K562 (cell line): Measurements from ENCODE around the gene PALS1. TPM values are rescaled to one million over a fixed set of nuclear protein-coding genes. Genes with fewer than 3 reads are reported as not detected.

Experiments used
- ATAC-seq: fragments of 200-7000 bp; cut with Tn5 transposase; 3 replicates; pipeline ENCODE4 v1.9.1; 2020; ENCODE audit warnings: moderate library complexity
- BruUV-seq: library from RNA; stranded (reverse); fragments of 400-500 nt; replicated peaks from 2 replicates; lab custom pipeline; 2021; lab: Mats Ljungman, UMichigan
- CTCF ChIA-PET: fragments of 300-600 bp; formaldehyde crosslinking; extraction: SDS; loops from one replicate; lab custom pipeline; 2021; ENCODE audit warnings: low intra/inter-chr PET ratio; lab: Yijun Ruan, JAX
- POLR2A ChIA-PET: fragments of 300-600, 350-650 bp; sonication (Branson Sonifier 250); formaldehyde crosslinking; extraction: SDS; loops from one replicate; lab custom pipeline; 2021; ENCODE audit warnings: antibody characterized with exemption, inconsistent platforms; lab: Yijun Ruan, JAX
- DNase-seq, 4 experiments: peaks; one replicate each; pipeline versions ENCODE4 v3.0.0 to v3.0.0-alpha.2; 2011 to 2018; ENCODE audit warnings: low spot score in 3 of 4, mixed read lengths in 3 of 4; ENCODE audit errors: extremely low read depth in 1 of 4
- FAIRE-seq: peaks from 2 replicates; lab custom pipeline; 2011; peaks lifted over from hg19 to GRCh38; lab: Jason Lieb, UNC
- H2AFZ ChIP-seq: 2 replicates; pipeline ENCODE4 v1.6.0; 2011; ENCODE audit warnings: low read depth, low read length, control low read depth, inconsistent platforms
- H3K27ac ChIP-seq: fragments of 200-600 bp; 3 replicates; pipeline ENCODE4 v1.8.0; 2011; ENCODE audit warnings: low read depth, mild to moderate bottlenecking, control low read depth, inconsistent platforms, low read length, moderate library complexity, mixed read lengths; ENCODE audit errors: extremely low read depth
- H3K27me3 ChIP-seq, 2 experiments: fragments of 300-600 bp in 1 of 2; 2 replicates in 1 of 2; 3 replicates in 1 of 2; pipeline versions ENCODE4 v1.6.0 to v1.8.0; 2011; ENCODE audit warnings: inconsistent platforms in 2 of 2, low read length in 2 of 2, mild to moderate bottlenecking in 1 of 2, mixed read lengths in 1 of 2, moderate library complexity in 1 of 2; ENCODE audit not compliant: control insufficient read depth in 2 of 2, insufficient read depth in 2 of 2
- H3K36me3 ChIP-seq: fragments of 300-600 bp; 3 replicates; pipeline ENCODE4 v1.8.0; 2011; ENCODE audit warnings: mild to moderate bottlenecking, low read length, inconsistent platforms; ENCODE audit not compliant: control insufficient read depth, insufficient read depth
- H3K4me1 ChIP-seq, 2 experiments: fragments of 200-600 bp in 1 of 2; replicated peaks in 1 of 2; 2 replicates in 1 of 2; 3 replicates in 1 of 2; pipeline versions ENCODE4 v1.5.1 to v1.8.0; 2011; ENCODE audit warnings: inconsistent platforms in 2 of 2, low read length in 2 of 2, mild to moderate bottlenecking in 1 of 2, mixed read lengths in 1 of 2, moderate library complexity in 1 of 2; ENCODE audit not compliant: control insufficient read depth in 2 of 2, insufficient read depth in 2 of 2
- H3K4me2 ChIP-seq: 2 replicates; pipeline ENCODE4 v1.6.1; 2011; ENCODE audit warnings: low read length, control low read depth, inconsistent platforms, mixed read lengths; ENCODE audit not compliant: insufficient read depth
- H3K4me3 ChIP-seq: fragments of 200-600 bp; sonication (generic), shearing (Covaris generic); 2 replicates; pipeline ENCODE4 v1.5.1; 2016; ENCODE audit warnings: control low read depth, inconsistent platforms
- H3K79me2 ChIP-seq: fragments of 200-600 bp; 3 replicates; pipeline ENCODE4 v1.8.0; 2011; ENCODE audit warnings: low read length, inconsistent platforms; ENCODE audit not compliant: control insufficient read depth, insufficient read depth
- H3K9ac ChIP-seq, 2 experiments: 2 replicates each; pipeline versions ENCODE4 v1.6.0 to v1.6.1; 2011; ENCODE audit warnings: low read depth in 2 of 2, low read length in 2 of 2, control low read depth in 1 of 2, inconsistent platforms in 1 of 2, mild to moderate bottlenecking in 1 of 2, mixed read lengths in 1 of 2; ENCODE audit not compliant: insufficient read depth in 1 of 2
- H3K9me1 ChIP-seq: one replicate; pipeline ENCODE4 v1.6.0; 2011; ENCODE audit warnings: inconsistent platforms, mild to moderate bottlenecking, low read length, moderate library complexity; ENCODE audit not compliant: control insufficient read depth, insufficient read depth
- H3K9me3 ChIP-seq: replicated peaks from 2 replicates; pipeline ENCODE4 v1.5.1; 2011; ENCODE audit warnings: low read depth, low read length, inconsistent platforms; ENCODE audit not compliant: control insufficient read depth, insufficient read depth
- H4K20me1 ChIP-seq: replicated peaks from 2 replicates; pipeline ENCODE4 v1.6.1; 2011; ENCODE audit warnings: low read length, inconsistent platforms, mixed read lengths; ENCODE audit not compliant: control insufficient read depth, insufficient read depth
- JUND ChIP-seq, 2 experiments: IDR thresholded peaks; 2 replicates in 1 of 2; 3 replicates in 1 of 2; pipeline ENCODE4 v1.6.1; 2011; ENCODE audit warnings: borderline replicate concordance in 2 of 2, low read depth in 2 of 2, low read length in 2 of 2, improper control_type of control experiment in 1 of 2, missing biosample characterization in 1 of 2, missing genetic modification characterization in 1 of 2, missing genetic modification reagents in 1 of 2
- KLF16 ChIP-seq: IDR thresholded peaks from 2 replicates; pipeline ENCODE4 v1.6.1; 2016; ENCODE audit warnings: antibody characterized with exemption
- NFIC ChIP-seq: fragments of 450-650 bp; IDR thresholded peaks from 2 replicates; pipeline ENCODE4 v1.6.1; 2017; ENCODE audit warnings: mild to moderate bottlenecking, inconsistent platforms
- RBM17 ChIP-seq: fragments of 200-400 bp; formaldehyde crosslinking; IDR thresholded peaks from 2 replicates; pipeline ENCODE4 v1.6.1; 2017; ENCODE audit warnings: low read depth, mild to moderate bottlenecking, low read length, borderline replicate concordance
- TCF7L2 ChIP-seq: fragments of 150-350 bp; IDR thresholded peaks from 2 replicates; pipeline ENCODE4 v1.6.1; 2016; ENCODE audit warnings: low read depth, mild to moderate bottlenecking, low read length, moderate library complexity
- ZNF121 ChIP-seq: sonication (generic); formaldehyde crosslinking; conservative IDR thresholded peaks from 2 replicates; pipeline ENCODE4 v1.8.0; 2022; ENCODE audit warnings: missing genetic modification reagents
- ZNF263 ChIP-seq: sonication (generic); formaldehyde crosslinking; IDR thresholded peaks from 2 replicates; pipeline ENCODE4 v1.8.0; 2022; ENCODE audit warnings: mild to moderate bottlenecking, missing genetic modification reagents, borderline replicate concordance
- WGBS: fragments of 100-300 bp; shearing (Covaris generic); methylation state at CpG from one replicate; pipeline ENCODE4 v1.1.6; 2016; ENCODE audit warnings: low coverage, mixed read lengths; ENCODE audit not compliant: insufficient coverage; ENCODE audit errors: missing lambda C conversion rate; 5-methylcytosine and 5-hydroxymethylcytosine counted together
- in situ Hi-C: fragments of 300-500 bp; cut with MboI; formaldehyde crosslinking; loops from 4 replicates; pipeline ENCODE4 v1.15.0; 2018; ENCODE audit warnings: inconsistent platforms, mixed read lengths
- intact Hi-C: fragments of 100-400 bp; cut with micrococcal nuclease; formaldehyde crosslinking; loops from 2 replicates; pipeline ENCODE4 v1.14.2; 2022
- polyA plus RNA-seq, 8 experiments: library from polyadenylated mRNA; depleted of rRNA in 4 of 8; stranded (reverse) in 5 of 8; unstranded in 3 of 8; fragments of >200 nt; fragmentation: Nextera tagmentation in 2 of 8; fragmentation: Illumina TruSeq in 1 of 8; extraction: Ambion mirVana in 2 of 8; extraction: Trizol in 1 of 8; gene quantifications; 2 replicates each; pipeline versions ENCODE4 v1.2.1 to v1.2.3, GENCODE V29; 2011 to 2014; ENCODE audit warnings: inconsistent platforms in 1 of 8, missing spikeins in 1 of 8
- total RNA-seq, 7 experiments: library from RNA; depleted of rRNA in 6 of 7; stranded (reverse); fragments of >200 nt in 6 of 7; fragmentation: Illumina TruSeq in 2 of 7; extraction: Trizol in 2 of 7; gene quantifications; 2 replicates each; pipeline versions ENCODE4 v1.2.1 to v1.2.3, GENCODE V29; 2011 to 2021; ENCODE audit warnings: low replicate concordance in 1 of 7
- TF ChIP-seq, protein P1 (sequence below), 2 experiments: fragments of 450-650 bp in 1 of 2; sonication (generic) in 1 of 2; formaldehyde crosslinking in 1 of 2; IDR thresholded peaks in 1 of 2; conservative IDR thresholded peaks in 1 of 2; 2 replicates each; pipeline versions ENCODE4 v1.6.1 to v1.8.1; 2016 to 2023; ENCODE audit warnings: mild to moderate bottlenecking in 2 of 2, moderate library complexity in 2 of 2, inconsistent platforms in 1 of 2, missing genetic modification reagents in 1 of 2

Gene PALS1
- total and polyA plus RNA-seq, 9 of the 15 experiments (the other 6 are each of a cell fraction or from before 2014, with no cell fraction given): 4.1 to 9.9 (median 7.2) TPM

DNA sequence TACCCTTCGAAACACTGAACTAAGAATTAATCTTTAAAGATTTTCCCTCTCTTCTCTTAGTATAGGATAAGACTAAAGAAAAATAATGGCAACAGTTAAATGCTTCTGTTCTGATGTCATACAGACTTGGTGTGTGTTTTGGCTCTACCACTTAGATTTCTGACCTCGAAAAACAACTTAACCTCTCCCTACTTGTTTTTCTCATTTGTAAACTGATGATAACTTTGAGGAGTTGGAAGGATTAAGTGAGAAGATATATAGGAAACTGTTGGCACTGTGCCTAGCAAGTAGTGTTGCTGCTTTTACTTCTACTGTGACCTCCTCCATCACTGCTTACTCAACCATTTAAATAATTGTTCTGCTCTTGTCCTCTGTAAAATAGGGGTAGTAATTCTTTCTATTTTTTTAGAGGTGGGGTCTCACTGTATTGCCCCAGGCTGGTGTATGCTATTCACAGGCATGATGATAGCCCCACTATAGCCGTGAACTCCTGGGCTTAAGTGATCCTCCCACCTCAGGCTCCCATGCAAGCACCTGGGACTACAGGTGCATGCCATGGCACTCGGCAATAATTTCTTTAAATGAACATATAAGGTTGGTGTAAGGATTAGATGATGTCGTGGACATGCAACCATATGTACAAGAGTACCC, 22.4 kb downstream of the PALS1 start:
- no peak overlapping the region for H3K9ac ChIP-seq
- H3K79me2 ChIP-seq: peaks cover 9% of the 10 kb centered on the region; the same call in 2 of the 3 replicates
- H3K4me1 ChIP-seq: peaks cover 0 to 9% of the 10 kb centered on the region in 2 experiments; a peak in 2 of 5 replicates
- no peak overlapping the region for H2AFZ ChIP-seq
- no peaks in the 10 kb centered on the region for H3K9me3 ChIP-seq
- H3K4me2 ChIP-seq: no peak overlapping the region
- CTCF ChIA-PET: no interaction called here
- no peaks in the 10 kb centered on the region for H3K9me1 ChIP-seq
- no peak for ATAC-seq
- FAIRE-seq: no peak
- intact Hi-C loops (no loop called here), in situ Hi-C loops (no loop called here)
- no peaks in the 10 kb centered on the region for H3K27me3 ChIP-seq
- H3K36me3 ChIP-seq: no peaks in the 10 kb centered on the region
- POLR2A ChIA-PET: no interaction called here
- H4K20me1 ChIP-seq: no peaks in the 10 kb centered on the region
- WGBS: 66% methylated on average over 5 of the region's 5 CpGs
- TF ChIP-seq NFIC: peak; percentile 57
- no peak for TF ChIP-seq TCF7L2
- no peak for DNase-seq
- H3K4me3 ChIP-seq: no peak overlapping the region
- no TSS peak for BruUV-seq
- H3K27ac ChIP-seq: no peak overlapping the region

DNA sequence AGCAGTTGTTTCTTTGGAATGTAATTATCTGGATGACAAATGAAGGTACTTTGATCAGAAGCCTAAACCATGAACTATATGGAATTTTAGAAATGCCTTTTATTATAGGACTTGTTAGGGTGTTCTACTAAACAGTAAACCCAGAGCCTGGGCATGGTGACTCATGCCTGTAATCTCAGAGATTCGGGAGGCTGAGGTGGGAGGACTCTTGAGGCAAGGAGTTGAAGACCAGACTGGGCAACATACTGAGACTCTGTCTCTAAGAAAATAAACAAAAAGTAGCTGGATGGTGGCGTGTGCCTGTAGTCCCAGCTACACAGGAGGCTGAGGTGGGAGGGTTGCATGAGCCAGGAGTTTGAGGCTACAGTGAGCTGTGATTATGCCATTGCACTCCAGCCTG, 23.9 kb downstream of the PALS1 start:
- Histone ChIP-seq H3K9me1 (no peaks in the 10 kb centered on the region), H3K9ac (no peak overlapping the region), H3K36me3 (no peaks in the 10 kb centered on the region), H3K27me3 (no peaks in the 10 kb centered on the region), H3K4me1 (peaks cover 0 to 9% of the 10 kb centered on the region in 2 experiments; a peak in 2 of 5 replicates), H3K27ac (no peak overlapping the region), H3K4me3 (no peak overlapping the region), H4K20me1 (no peaks in the 10 kb centered on the region), H3K9me3 (no peaks in the 10 kb centered on the region), H2AFZ (no peak overlapping the region), H3K79me2 (peaks cover 9% of the 10 kb centered on the region; the same call in 2 of the 3 replicates), H3K4me2 (no peak overlapping the region)
- CTCF ChIA-PET: no interaction called here
- DNase-seq (peak in 1 of 4 experiments; percentile 9), FAIRE-seq (no peak), ATAC-seq (no peak)
- POLR2A ChIA-PET: interaction anchor here (1.4 kb wide), 1 partner anchor 13 kb away, joined by 7 read pairs; no protein-coding TSS in a partner anchor
- WGBS: 38% methylated on average over 2 of the region's 2 CpGs
- no TSS peak for BruUV-seq
- intact Hi-C loops (no loop called here), in situ Hi-C loops (no loop called here)
- TF ChIP-seq KLF16 (no peak), ZNF263 (peak; percentile 76; the same call in 1 of the 2 replicates), RBM17 (no peak), ZNF121 (CRISPR knock-in tag) (0 out of 2 replicates have a peak, but pooled peaks have one; percentile 15), JUND (IDR thresholded peaks at IDR 0.05; ENCODE audit: borderline replicate concordance, low read depth, low read length) (peak; percentile 52; the same call in 1 of the 2 replicates), JUND (tag; IDR thresholded peaks at IDR 0.05; ENCODE audit: borderline replicate concordance, low read depth, low read length) (no peak)
- TF ChIP-seq, protein P1, sequence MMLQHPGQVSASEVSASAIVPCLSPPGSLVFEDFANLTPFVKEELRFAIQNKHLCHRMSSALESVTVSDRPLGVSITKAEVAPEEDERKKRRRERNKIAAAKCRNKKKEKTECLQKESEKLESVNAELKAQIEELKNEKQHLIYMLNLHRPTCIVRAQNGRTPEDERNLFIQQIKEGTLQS (IDR thresholded peaks at IDR 0.05): peak; percentile 44
- TF ChIP-seq, protein P1 (CRISPR knock-in tag; conservative IDR thresholded peaks at IDR 0.05): no peak
